ENCODE results near the gene SYT1.

GRCh38 chr12:79327465-79327864 lies 462.9 kb downstream of the SYT1 start:
- TF ChIP-seq POLR2A (IDR thresholded peaks at IDR 0.05; ENCODE audit: low read depth), result no peak
- TF ChIP-seq CTCF (IDR thresholded peaks at IDR 0.05), result no peak
- no peak for TF ChIP-seq EP300 (IDR thresholded peaks at IDR 0.05)
- TF ChIP-seq POLR2AphosphoS5 (IDR thresholded peaks at IDR 0.05), result no peak
